Measurements from ENCODE around the gene MAML3.

MAML3 gene

DNA sequence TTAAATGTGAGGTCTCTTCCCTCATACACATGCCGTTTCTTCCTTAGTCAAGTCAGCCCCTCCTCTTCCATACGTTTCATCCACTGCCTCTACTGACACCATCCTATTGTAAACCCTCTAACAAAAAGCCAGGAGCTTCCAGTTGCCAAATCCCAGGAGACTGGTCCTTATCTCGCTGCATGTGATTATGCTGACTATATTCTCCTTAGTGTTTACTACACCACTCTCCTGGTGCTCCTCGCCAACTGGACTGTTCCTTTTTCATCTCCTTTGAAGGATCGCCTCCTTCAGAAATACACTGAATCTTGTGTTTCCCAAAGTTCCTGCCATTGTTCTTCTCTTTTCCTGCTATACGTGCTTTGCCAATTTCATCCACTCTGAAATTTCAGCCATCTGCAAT, 27.7 kb downstream of the MAML3 start:
- DNase-seq (ENCODE audit: low read depth) = no peak

DNA sequence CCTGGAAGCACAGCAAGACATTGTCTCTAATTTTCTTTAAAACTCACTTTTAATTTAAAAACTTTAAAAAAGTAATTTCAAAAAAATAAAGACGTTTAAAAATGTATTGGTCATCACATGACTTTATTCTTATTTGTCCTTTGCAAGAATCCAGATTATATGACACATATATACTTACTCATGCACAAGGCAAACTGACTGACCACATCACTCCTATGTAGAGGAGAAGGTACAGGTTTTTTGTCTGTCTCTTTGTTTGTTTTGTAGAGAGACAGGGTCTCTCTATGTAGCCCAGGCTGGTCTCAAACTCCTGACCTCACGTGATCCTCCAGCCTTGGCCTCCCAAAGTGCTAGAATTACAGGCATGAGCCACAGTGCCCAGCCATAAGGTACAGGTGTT, 28.6 kb downstream of the MAML3 start:
- no peak for DNase-seq (ENCODE audit: low read depth)

GRCh38 chr4:140123666-140124377, 30.2 kb downstream of the MAML3 start:
- no peak for DNase-seq (ENCODE audit: low read depth)

DNA sequence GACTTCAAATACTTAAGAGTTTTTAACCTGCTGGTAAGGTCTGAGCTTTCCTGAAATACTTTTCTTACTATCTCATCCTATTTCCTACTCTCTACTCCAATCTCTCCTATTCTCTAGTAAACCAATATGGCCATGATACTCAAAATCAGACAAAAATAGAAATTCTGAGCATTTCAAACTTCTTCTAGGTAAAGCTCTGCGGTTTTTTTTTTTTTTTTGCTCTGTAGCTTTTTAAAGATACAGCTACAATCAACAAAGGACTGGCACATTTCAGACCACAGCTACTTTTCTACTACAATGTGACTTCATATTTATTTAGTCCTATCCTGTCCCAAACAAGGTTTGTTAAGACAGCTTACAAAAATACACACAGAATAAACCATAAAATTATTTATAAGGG, 31.1 kb downstream of the MAML3 start:
- no peak for DNase-seq (ENCODE audit: low read depth)

DNA sequence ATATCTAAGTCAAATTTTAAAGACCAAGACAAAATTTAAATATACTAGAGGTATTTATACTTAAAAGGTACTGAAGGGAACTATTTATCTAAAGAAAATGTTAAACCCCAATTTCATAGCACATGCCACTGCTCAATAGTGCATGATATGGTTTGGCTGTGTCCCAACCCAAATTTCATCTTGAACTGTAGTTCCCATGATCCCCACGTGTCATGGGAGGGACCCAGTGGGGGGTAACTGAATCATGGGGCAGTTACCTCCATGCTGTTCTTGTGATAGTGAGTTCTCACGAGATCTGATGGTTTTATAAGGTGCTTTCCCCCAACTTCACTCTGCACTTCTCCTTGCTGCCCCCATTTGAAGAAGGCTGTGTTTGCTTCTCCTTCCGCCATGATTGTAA, 32.3 kb downstream of the MAML3 start:
- DNase-seq (ENCODE audit: low read depth) = no peak

DNA sequence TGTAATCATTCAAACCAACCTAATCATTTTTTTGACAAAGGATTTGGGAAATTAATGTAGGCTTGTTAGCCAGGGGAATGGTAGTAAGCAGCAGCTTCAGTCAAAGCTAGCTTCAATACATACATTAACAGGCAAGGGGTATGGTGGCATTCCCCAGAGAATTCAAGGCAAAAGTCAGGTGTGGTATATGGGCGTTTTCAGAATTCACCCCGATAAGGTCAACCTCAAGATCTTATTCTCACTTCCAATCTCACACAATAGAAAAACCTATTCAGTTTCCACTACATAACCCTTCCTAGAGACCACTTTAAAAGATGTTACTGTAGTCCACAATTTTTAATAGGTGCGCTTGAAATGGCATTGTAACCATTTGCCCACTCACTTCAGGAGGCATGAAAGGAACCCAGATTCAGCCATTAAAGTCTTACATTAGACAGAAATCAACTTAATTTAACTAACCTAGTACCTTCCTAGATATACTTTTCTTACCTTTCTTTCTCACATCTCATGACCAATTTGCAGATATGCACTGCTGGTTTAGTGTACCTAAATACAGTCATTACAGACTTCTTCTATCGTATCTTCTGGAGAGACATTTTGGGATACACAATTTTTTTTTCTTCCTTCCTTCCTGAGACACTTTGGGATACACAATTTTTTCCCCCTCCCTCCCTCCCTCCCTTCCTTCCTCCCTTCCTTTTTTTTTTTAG, 34.9 kb downstream of the MAML3 start:
- DNase-seq (ENCODE audit: low read depth) = no peak

DNA sequence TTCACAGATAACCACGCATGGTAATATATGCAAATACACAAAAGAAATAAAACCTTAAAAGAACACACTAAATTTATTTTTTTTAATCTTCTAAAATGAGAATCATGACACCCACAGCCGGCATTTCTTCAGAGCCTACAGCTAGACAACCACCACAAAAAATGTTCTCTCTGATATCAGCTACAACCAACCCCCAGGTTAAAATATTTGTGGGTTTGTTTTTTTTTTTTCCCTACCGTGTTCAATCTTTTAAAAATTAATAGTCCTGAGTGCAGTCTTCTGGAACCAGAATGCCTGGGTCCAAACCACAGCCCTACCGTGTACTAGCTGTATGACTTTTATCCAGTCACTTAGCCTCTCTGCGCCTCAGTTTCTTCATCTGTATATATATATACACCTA, 36.0 kb downstream of the MAML3 start:
- DNase-seq (ENCODE audit: low read depth) = no peak

DNA sequence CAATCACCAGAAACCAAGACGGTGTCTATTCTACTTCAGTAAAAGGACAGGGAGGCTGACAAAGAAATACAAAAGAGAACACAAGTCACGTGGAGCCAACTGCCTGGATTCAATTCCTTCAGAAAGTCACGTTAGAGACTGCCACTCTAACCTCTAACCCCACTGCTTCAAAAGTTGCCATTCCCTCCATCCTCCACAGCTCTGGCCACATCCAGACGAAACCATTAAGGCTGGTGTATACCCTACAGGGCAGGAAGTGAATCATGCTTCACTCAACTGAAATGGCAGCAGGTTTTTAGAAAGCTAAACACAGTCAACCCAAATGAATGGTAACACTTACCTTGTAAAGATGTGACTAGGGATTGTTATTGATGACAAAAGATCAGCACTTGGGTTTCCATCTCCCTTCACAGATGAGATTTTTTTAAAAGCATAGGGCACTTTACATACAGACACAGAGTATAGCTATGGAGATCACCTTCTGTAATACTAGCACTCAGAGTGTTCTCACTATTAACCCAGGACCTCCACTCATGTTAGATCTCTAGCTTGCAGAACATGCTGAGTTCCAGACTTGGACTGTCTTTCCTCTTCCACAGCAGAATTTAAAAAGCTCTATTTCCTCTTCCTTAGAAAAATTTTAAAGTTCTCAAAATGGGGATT, 37.4 kb downstream of the MAML3 start:
- no peak for DNase-seq (ENCODE audit: low read depth)

- DNase-seq (ENCODE audit: low read depth) = no peak
Observed at GRCh38 chr4:140115140-140115539, 38.8 kb downstream of the MAML3 start.

- no peak for DNase-seq (ENCODE audit: low read depth)
Observed at GRCh38 chr4:140113653-140114052, 40.3 kb downstream of the MAML3 start.

- DNase-seq (ENCODE audit: low read depth) = no peak
Observed at GRCh38 chr4:140112576-140112975, 41.4 kb downstream of the MAML3 start.

DNA sequence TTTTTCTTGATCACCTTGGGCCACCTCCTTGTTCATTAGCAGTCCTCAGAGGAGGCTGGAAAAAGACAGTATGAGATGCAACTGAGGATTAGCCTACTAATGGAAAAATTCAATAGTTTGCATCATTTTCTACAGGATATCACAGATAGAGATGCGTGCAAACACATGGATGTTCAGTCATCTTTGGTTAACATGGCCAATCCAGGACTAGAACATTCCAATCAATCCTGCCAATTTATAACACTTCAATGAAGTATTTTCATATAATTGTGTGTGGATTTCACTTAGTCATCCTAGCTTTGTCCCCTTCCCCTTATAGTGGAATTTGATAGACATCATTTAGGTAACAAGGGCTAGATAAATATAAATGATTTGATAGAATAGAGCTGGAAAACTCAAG, 42.7 kb downstream of the MAML3 start:
- no peak for DNase-seq (ENCODE audit: low read depth)

GRCh38 chr4:140110542-140111215, 43.3 kb downstream of the MAML3 start:
- no peak for DNase-seq (ENCODE audit: low read depth)

DNA sequence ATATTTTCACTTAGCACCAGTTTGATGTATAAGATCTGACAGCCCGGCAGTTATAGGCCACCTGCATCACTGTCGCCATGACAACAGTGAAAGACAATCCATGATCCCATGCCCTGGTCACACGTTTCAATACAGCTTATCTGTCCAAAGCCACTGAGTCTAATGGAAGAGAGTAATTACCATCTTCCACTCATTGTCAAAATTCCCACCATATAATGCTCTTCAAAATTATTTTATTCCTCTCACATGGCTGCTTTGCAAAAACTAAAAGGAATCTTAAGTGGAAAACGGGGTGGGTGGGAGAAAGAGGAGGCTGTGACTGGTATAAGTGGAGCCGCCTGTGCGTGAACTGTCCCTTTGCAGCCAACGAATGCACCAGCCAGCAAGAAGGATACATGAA, 44.2 kb downstream of the MAML3 start:
- DNase-seq (ENCODE audit: low read depth) = no peak

- DNase-seq (ENCODE audit: low read depth) = no peak
Observed at GRCh38 chr4:140109292-140109691, 44.7 kb downstream of the MAML3 start.

DNA sequence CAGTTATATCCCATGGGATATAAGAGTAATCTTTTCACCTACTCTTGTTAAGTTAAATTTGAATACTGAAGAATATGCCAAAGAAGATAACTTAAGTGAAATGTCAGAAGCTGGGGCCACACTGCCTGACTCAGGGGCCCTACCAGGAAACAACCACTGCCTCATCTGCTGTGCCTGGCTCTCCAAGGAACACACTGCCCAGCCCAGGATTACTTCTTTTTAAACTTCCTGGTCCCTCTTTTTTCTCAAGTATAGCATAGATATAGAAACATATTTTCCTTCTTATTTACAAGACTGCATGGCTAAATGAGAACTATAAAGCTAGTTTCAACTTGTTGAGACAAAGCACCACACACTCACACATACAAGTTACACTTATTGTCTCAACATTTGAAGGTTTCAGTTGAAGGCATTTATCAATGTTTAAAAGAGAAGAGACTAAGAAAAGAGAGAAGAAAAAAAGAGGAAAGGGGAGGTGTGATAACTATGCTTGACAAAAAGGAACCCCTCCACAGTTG, 45.2 kb downstream of the MAML3 start:
- DNase-seq (ENCODE audit: low read depth) = no peak

DNA sequence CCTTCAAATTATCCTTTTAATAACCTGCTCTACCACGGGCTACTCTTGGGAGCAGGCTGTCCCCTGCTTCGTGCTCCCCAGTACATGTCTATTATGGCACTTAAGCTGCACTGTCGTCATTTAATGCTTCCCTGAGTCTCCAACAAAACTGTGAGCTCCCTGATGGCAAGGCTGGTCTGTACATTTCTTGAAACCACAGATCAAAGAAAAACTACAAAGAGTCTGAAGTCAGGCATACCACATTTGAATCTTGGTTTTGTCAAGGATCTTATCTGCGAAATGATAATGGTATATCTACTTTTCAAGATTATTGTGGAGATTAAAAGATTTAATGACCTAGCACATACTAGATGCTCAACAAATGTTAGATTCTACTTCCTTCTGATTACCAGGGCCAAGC, 45.7 kb downstream of the MAML3 start:
- no peak for DNase-seq (ENCODE audit: low read depth)

- DNase-seq (ENCODE audit: low read depth) = no peak
Observed at GRCh38 chr4:140106289-140106844, 47.6 kb downstream of the MAML3 start.

GRCh38 chr4:140105436-140105835, 48.5 kb downstream of the MAML3 start:
- no peak for DNase-seq (ENCODE audit: low read depth)

DNA sequence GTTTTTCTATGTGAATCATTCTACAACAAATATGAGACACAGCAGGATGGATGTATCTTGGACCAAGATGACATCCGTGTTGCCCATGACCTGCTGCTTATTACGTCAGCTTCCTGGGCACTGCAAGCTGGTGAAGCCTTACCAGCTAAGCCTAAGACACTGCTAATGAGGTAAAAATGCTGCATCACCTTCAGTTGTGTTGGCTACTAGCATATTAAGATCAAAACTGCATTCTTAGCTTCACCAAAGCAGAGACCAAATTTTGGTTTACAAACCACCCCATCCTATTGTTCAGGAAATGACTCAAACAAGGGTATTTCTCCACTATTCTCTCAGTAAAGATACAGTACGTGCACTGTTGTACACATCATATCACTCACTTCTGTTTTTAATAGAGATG, 50.3 kb downstream of the MAML3 start:
- DNase-seq (ENCODE audit: low read depth) = no peak

- no peak for DNase-seq (ENCODE audit: low read depth)
Observed at GRCh38 chr4:140102421-140102820, 51.6 kb downstream of the MAML3 start.

GRCh38 chr4:140100771-140101170, 53.2 kb downstream of the MAML3 start:
- DNase-seq (ENCODE audit: low read depth) = no peak

Data from GM04504 (cell line).